ENCODE measurements around the gene ZNF70.

Gene ZNF70

GRCh38 chr22:23783265-23784150, 32.6 kb upstream of the ZNF70 start:
- no peak for TF ChIP-seq CTCF (IDR thresholded peaks at IDR 0.05; ENCODE audit: borderline replicate concordance, insufficient read depth, low read depth, low read length)

GRCh38 chr22:23782703-23783102, 31.8 kb upstream of the ZNF70 start:
- H3K4me3 ChIP-seq (ENCODE audit: low read depth, low read length), result no peak overlapping the region
- no peak for TF ChIP-seq CTCF (IDR thresholded peaks at IDR 0.05; ENCODE audit: borderline replicate concordance, insufficient read depth, low read depth, low read length)

More at GRCh38 chr22:23783265-23784150, 32.6 kb upstream of the ZNF70 start:
- no peak overlapping the region for H3K4me3 ChIP-seq (ENCODE audit: low read depth, low read length)

GRCh38 chr22:23782252-23782651, 31.3 kb upstream of the ZNF70 start:
- no peak overlapping the region for H3K4me3 ChIP-seq (ENCODE audit: low read depth, low read length)
- TF ChIP-seq CTCF (IDR thresholded peaks at IDR 0.05; ENCODE audit: borderline replicate concordance, insufficient read depth, low read depth, low read length), result no peak

- H3K4me3 ChIP-seq (ENCODE audit: low read depth, low read length), result no peak overlapping the region
- TF ChIP-seq CTCF (IDR thresholded peaks at IDR 0.05; ENCODE audit: borderline replicate concordance, insufficient read depth, low read depth, low read length), result no peak
These were observed 30.7 kb upstream of the ZNF70 start for GRCh38 chr22:23781511-23782183.

- no peak overlapping the region for H3K4me3 ChIP-seq (ENCODE audit: low read depth, low read length)
- TF ChIP-seq CTCF (IDR thresholded peaks at IDR 0.05; ENCODE audit: borderline replicate concordance, insufficient read depth, low read depth, low read length), result no peak
These were observed 30.2 kb upstream of the ZNF70 start for GRCh38 chr22:23781065-23781464.

GRCh38 chr22:23780146-23780748, 29.3 kb upstream of the ZNF70 start:
- H3K4me3 ChIP-seq (ENCODE audit: low read depth, low read length), result no peak overlapping the region

More at GRCh38 chr22:23780146-23780748, 29.3 kb upstream of the ZNF70 start:
- TF ChIP-seq CTCF (IDR thresholded peaks at IDR 0.05; ENCODE audit: borderline replicate concordance, insufficient read depth, low read depth, low read length), result no peak

Measured in GM12875 (cell line).